Sigmoid colon (tissue), 4 donors: Measurements from ENCODE around the gene UBTD2.

Source experiments
- CTCF ChIP-seq, 4 experiments: fragments of 450-650 bp in 3 of 4; fragments of 200-600 bp in 1 of 4; IDR thresholded peaks; one replicate each; pipeline ENCODE4 v1.5.1; 2016 to 2019; ENCODE audit warnings: antibody characterized with exemption in 4 of 4, mild to moderate bottlenecking in 3 of 4, moderate library complexity in 2 of 4
- POLR2A ChIP-seq, 2 donors: fragments of 450-650 bp; IDR thresholded peaks; one replicate each; pipeline ENCODE4 v1.6.1; 2016; ENCODE audit warnings: antibody characterized with exemption in 2 of 2, mild to moderate bottlenecking in 2 of 2, moderate library complexity in 2 of 2
- POLR2AphosphoS5 ChIP-seq, 4 donors: sonication (generic); formaldehyde crosslinking; IDR thresholded peaks; one replicate each; pipeline ENCODE4 v1.6.1; 2017; ENCODE audit warnings: antibody characterized with exemption in 4 of 4

- TF ChIP-seq CTCF (IDR thresholded peaks at IDR 0.05) (no peak), POLR2AphosphoS5 (IDR thresholded peaks at IDR 0.05) (no peak), POLR2A (IDR thresholded peaks at IDR 0.05) (no peak)
Observed at GRCh38 chr5:172171118-172171517, 112.4 kb downstream of the UBTD2 start.
